Cardiac muscle cell (in vitro differentiated cells and primary cell): ENCODE results near the gene MAP3K10. TPM values are rescaled to one million over a fixed set of nuclear protein-coding genes. Genes with fewer than 3 reads are reported as not detected.

Experiments
- DNase-seq, 2 donors: peaks; one replicate each; pipeline versions ENCODE4 v3.0.0 to v3.0.0-alpha.2; 2010 to 2017; ENCODE audit warnings: low read depth in 1 of 2, low spot score in 1 of 2
- H3K27ac ChIP-seq: fragments of 200-600 bp; sonication (generic); 2 replicates; pipeline ENCODE4 v1.5.1; 2016
- H3K27me3 ChIP-seq: fragments of 200-600 bp; sonication (generic); 2 replicates; pipeline ENCODE4 v1.6.0; 2016; ENCODE audit warnings: control low read depth
- H3K36me3 ChIP-seq: fragments of 200-600 bp; sonication (generic); 2 replicates; pipeline ENCODE4 v1.5.1; 2016; ENCODE audit warnings: control low read depth
- H3K4me1 ChIP-seq: fragments of 200-600 bp; sonication (generic); 2 replicates; pipeline ENCODE4 v1.8.1; 2017; ENCODE audit warnings: low read depth, mild to moderate bottlenecking, mixed run types
- H3K4me3 ChIP-seq: fragments of 200-600 bp; sonication (generic); 2 replicates; pipeline ENCODE4 v1.5.1; 2016; ENCODE audit warnings: mild to moderate bottlenecking
- H3K9me3 ChIP-seq: fragments of 200-600 bp; sonication (generic); 2 replicates; pipeline ENCODE4 v1.5.1; 2017; ENCODE audit warnings: low read depth, mild to moderate bottlenecking, control low read depth
- CTCF ChIP-seq: IDR thresholded peaks from 2 replicates; pipeline ENCODE4 v1.5.1; 2012; ENCODE audit warnings: low read depth, mild to moderate bottlenecking, low read length
- polyA plus RNA-seq: library from polyadenylated mRNA; unstranded; fragments of >200 nt; fragmentation: Nextera tagmentation; extraction: Ambion mirVana; gene quantifications from 2 replicates; pipeline ENCODE4 v1.2.1, GENCODE V29; 2016
- total RNA-seq: library from RNA; depleted of rRNA; stranded (reverse); fragments of >200 nt; gene quantifications from 2 replicates; pipeline ENCODE4 v1.2.3, GENCODE V29; 2016

Gene MAP3K10
- total and polyA plus RNA-seq, 2 experiments from 2014 or later = 10.0 to 30.5 TPM

- Histone ChIP-seq H3K4me3 (no peak overlapping the region), H3K27me3 (no peaks in the 10 kb centered on the region), H3K36me3 (no peaks in the 10 kb centered on the region), H3K27ac (no peak overlapping the region), H3K4me1 (no peaks in the 10 kb centered on the region), H3K9me3 (no peaks in the 10 kb centered on the region)
- TF ChIP-seq CTCF = peak; percentile 34
- peak in 1 of 2 donors; percentile 42 for DNase-seq
These were observed 35.4 kb upstream of the MAP3K10 start for GRCh38 chr19:40155749-40156265.

GRCh38 chr19:40157059-40157458 is 34.2 kb upstream of the MAP3K10 start:
- H3K4me3 ChIP-seq = no peak overlapping the region
- TF ChIP-seq CTCF = no peak
- H3K4me1 ChIP-seq = no peaks in the 10 kb centered on the region
- DNase-seq = no peak
- H3K36me3 ChIP-seq = no peaks in the 10 kb centered on the region
- H3K27me3 ChIP-seq = no peaks in the 10 kb centered on the region
- H3K27ac ChIP-seq = no peak overlapping the region
- no peaks in the 10 kb centered on the region for H3K9me3 ChIP-seq

GRCh38 chr19:40159744-40160143 is 31.5 kb upstream of the MAP3K10 start:
- no peaks in the 10 kb centered on the region for H3K4me1 ChIP-seq
- no peaks in the 10 kb centered on the region for H3K36me3 ChIP-seq
- H3K27me3 ChIP-seq = no peaks in the 10 kb centered on the region
- H3K4me3 ChIP-seq = no peak overlapping the region
- TF ChIP-seq CTCF = no peak
- no peak for DNase-seq
- H3K9me3 ChIP-seq = no peaks in the 10 kb centered on the region
- H3K27ac ChIP-seq = no peak overlapping the region

GRCh38 chr19:40162104-40162503 is 29.1 kb upstream of the MAP3K10 start:
- no peak for TF ChIP-seq CTCF
- no peaks in the 10 kb centered on the region for H3K9me3 ChIP-seq

GRCh38 chr19:40163541-40164129 is 27.6 kb upstream of the MAP3K10 start:
- Histone ChIP-seq H3K9me3 (no peaks in the 10 kb centered on the region), H3K4me1 (no peaks in the 10 kb centered on the region), H3K4me3 (no peak overlapping the region), H3K36me3 (no peaks in the 10 kb centered on the region), H3K27me3 (no peaks in the 10 kb centered on the region), H3K27ac (no peak overlapping the region)
- TF ChIP-seq CTCF = no peak
- DNase-seq = no peak

More at GRCh38 chr19:40162104-40162503, 29.1 kb upstream of the MAP3K10 start:
- Histone ChIP-seq H3K4me3 (no peak overlapping the region), H3K27me3 (no peaks in the 10 kb centered on the region), H3K27ac (no peak overlapping the region), H3K4me1 (no peaks in the 10 kb centered on the region), H3K36me3 (no peaks in the 10 kb centered on the region)
- DNase-seq = no peak
